ENCODE data around the gene NUP50. TPM values are rescaled to one million over a fixed set of nuclear protein-coding genes. Genes with fewer than 3 reads are reported as not detected.

Gene NUP50
- total RNA-seq, 2 donors from 2014 or later: 71.9 to 111 TPM

DNA sequence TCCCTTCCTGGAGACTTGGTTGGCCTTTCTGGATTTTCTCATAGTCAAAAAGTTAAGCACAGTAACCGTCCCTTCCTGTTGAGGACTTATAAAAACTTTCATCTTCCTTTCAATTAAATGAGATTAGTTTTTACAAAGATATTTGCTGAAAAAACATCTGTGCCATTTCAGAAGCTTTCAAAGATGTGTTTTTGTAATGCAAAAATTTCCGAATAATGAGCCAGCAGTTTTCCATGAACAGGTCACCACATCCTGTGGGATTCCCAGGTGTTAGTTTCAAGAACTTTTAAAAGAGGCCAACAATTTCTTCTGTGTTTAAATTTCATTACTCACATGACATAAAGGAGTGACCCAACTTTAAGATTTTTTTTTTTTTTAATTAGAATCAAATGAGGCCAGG lies 18.0 kb downstream of the NUP50 start:
- Histone ChIP-seq H3K27ac (no peak overlapping the region), H3K9me3 (no peaks in the 10 kb centered on the region), H3K4me1 (no peaks in the 10 kb centered on the region), H3K27me3 (no peaks in the 10 kb centered on the region), H3K4me3 (no peak overlapping the region), H3K36me3 (peaks cover 3% of the 10 kb centered on the region), H3K9ac (ENCODE audit: low read depth in 2 of 2, low read length in 2 of 2) (no peak overlapping the region)
- TF ChIP-seq, protein P1, sequence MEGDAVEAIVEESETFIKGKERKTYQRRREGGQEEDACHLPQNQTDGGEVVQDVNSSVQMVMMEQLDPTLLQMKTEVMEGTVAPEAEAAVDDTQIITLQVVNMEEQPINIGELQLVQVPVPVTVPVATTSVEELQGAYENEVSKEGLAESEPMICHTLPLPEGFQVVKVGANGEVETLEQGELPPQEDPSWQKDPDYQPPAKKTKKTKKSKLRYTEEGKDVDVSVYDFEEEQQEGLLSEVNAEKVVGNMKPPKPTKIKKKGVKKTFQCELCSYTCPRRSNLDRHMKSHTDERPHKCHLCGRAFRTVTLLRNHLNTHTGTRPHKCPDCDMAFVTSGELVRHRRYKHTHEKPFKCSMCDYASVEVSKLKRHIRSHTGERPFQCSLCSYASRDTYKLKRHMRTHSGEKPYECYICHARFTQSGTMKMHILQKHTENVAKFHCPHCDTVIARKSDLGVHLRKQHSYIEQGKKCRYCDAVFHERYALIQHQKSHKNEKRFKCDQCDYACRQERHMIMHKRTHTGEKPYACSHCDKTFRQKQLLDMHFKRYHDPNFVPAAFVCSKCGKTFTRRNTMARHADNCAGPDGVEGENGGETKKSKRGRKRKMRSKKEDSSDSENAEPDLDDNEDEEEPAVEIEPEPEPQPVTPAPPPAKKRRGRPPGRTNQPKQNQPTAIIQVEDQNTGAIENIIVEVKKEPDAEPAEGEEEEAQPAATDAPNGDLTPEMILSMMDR (IDR thresholded peaks at IDR 0.05): no peak
- no peak for DNase-seq
- intact Hi-C loops (cut with DNase I): no loop called here

DNA sequence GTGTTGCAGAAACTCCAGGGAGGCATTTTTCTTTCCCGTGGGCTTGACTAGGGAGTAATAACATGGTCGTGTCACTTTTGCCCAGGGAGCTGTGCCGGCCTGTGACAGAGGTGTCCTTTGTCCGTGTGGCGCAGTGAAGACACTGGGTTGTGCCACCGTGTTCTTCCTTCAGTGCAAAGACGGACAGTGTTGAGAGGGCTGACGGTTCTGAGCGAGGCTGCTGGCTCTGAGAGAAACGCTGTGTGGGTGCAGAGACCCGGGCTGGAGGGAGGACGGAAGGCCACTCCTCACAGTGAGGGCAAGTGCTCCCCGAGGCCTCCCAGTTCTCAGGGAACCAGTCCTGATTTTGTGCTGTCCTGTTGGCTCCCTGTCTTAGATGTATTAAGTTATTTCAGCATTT lies 20.2 kb downstream of the NUP50 start:
- Histone ChIP-seq H3K4me1 (no peaks in the 10 kb centered on the region), H3K9me3 (no peaks in the 10 kb centered on the region), H3K4me3 (no peak overlapping the region), H3K27ac (no peak overlapping the region), H3K9ac (ENCODE audit: low read depth in 2 of 2, low read length in 2 of 2) (no peak overlapping the region), H3K27me3 (no peaks in the 10 kb centered on the region), H3K36me3 (peaks cover 3% of the 10 kb centered on the region)
- DNase-seq: no peak
- intact Hi-C loops (cut with DNase I): no loop called here
- TF ChIP-seq, protein P1 (IDR thresholded peaks at IDR 0.05): no peak

DNA sequence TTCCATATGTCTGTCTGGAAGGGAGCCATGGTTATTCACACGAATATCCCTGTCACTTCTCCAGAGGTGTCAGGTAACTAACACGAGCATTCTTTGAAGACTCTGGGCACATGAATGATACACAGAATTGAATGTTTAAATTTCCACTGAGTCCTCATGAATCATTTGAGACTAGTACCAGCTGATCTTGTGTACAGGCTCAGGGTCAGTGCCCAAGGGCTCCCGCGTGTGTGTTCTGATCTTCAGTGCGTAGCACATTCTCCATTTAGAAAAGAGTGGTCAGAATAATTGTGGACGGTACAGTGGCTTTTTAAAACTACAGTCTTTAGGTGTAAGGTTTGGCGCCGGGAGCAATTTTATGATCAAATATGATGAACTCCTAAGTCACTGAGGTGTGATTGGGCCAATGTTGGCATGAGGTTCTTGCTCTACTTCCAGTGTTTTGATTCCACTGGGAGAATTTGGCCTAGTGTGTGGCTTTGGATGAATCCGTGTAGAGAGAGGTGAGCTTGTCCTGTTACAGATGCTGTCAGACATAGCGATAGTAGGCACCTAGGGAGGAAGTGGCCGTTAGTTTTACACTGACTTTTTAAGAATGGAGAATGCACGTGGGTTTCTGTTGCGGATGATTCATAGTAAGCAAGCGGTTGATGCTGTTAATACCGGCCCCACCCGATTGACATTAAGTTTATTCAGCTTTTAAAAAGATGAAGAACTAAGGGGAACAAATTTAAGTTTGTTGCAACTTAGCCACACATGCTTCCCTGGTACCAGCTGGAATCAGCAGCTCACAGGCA lies 22.2 kb downstream of the NUP50 start:
- intact Hi-C loops (cut with DNase I): no loop called here
- no peaks in the 10 kb centered on the region for H3K27me3 ChIP-seq
- H3K4me1 ChIP-seq: no peaks in the 10 kb centered on the region
- H3K9me3 ChIP-seq: no peaks in the 10 kb centered on the region
- peaks cover 3% of the 10 kb centered on the region for H3K36me3 ChIP-seq
- H3K4me3 ChIP-seq: no peak overlapping the region
- DNase-seq: no peak
- TF ChIP-seq, protein P1 (IDR thresholded peaks at IDR 0.05): no peak
- no peak overlapping the region for H3K27ac ChIP-seq
- no peak overlapping the region for H3K9ac ChIP-seq (ENCODE audit: low read depth in 2 of 2, low read length in 2 of 2)

DNA sequence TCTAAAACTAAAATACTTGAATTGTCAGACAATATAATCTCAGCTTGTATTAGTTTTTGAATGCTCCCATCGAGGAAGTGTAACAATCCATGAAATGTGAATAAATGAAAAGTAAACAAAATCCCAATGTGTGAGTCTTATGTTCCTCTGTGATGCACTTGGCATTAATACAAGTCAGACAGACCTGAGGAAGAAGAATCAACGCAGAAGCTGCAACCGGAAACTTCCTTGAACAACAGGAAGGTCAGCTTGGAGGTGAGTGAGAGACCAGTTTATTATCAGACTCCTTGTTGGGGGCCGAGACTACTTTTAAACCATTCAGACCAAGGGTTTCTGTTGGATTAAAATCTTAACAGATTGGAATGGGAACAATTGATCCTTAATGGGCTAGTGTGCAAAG lies 24.2 kb downstream of the NUP50 start:
- Histone ChIP-seq H3K9ac (ENCODE audit: low read depth in 2 of 2, low read length in 2 of 2) (no peak overlapping the region), H3K36me3 (no peaks in the 10 kb centered on the region), H3K27me3 (no peaks in the 10 kb centered on the region), H3K9me3 (no peaks in the 10 kb centered on the region), H3K4me3 (no peak overlapping the region), H3K27ac (no peak overlapping the region), H3K4me1 (no peaks in the 10 kb centered on the region)
- DNase-seq: no peak
- intact Hi-C loops (cut with DNase I): no loop called here
- TF ChIP-seq, protein P1 (IDR thresholded peaks at IDR 0.05): no peak

DNA sequence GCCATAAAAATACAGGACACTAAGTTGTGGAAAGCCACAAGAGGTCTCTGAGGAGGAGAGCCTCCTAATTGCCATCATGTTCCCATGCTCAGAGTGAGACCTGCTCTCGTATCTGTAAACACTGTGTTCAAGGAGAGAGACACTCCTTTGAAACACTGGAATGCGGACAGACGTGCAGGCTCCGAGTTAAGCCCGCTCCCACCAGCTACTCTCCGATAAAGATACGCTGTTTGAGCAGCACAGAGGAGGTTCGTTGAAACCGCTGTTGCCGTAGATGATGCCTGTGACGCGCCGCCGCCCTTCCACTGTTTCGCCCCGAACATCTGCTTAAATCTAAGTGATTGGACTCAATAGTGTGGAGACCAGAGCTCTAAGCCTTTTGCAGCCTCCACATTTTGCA lies 25.1 kb downstream of the NUP50 start:
- TF ChIP-seq, protein P1 (IDR thresholded peaks at IDR 0.05): no peak
- no peak for DNase-seq
- H3K9me3 ChIP-seq: no peaks in the 10 kb centered on the region
- no peak overlapping the region for H3K9ac ChIP-seq (ENCODE audit: low read depth in 2 of 2, low read length in 2 of 2)
- H3K36me3 ChIP-seq: no peaks in the 10 kb centered on the region
- intact Hi-C loops (cut with DNase I): no loop called here
- no peak overlapping the region for H3K27ac ChIP-seq
- H3K27me3 ChIP-seq: no peaks in the 10 kb centered on the region
- no peak overlapping the region for H3K4me3 ChIP-seq
- H3K4me1 ChIP-seq: no peaks in the 10 kb centered on the region
